HG02610 (cell line): ENCODE results near the gene TNNI3K.
A peak's percentile ranks its signal among the peaks of the same experiment; 100 is the strongest.

ENCODE experiments used
- ATAC-seq: cut with Tn5 transposase; IDR thresholded peaks from one replicate; pipeline ENCODE4 v1.9.1; 2021; ENCODE audit warnings: mild to moderate bottlenecking, moderate library complexity; ENCODE audit not compliant: unreplicated experiment

The TNNI3K gene

GRCh38 chr1:74375376-74375775 lies 140.2 kb downstream of the TNNI3K start:
- ATAC-seq: no peak

DNA sequence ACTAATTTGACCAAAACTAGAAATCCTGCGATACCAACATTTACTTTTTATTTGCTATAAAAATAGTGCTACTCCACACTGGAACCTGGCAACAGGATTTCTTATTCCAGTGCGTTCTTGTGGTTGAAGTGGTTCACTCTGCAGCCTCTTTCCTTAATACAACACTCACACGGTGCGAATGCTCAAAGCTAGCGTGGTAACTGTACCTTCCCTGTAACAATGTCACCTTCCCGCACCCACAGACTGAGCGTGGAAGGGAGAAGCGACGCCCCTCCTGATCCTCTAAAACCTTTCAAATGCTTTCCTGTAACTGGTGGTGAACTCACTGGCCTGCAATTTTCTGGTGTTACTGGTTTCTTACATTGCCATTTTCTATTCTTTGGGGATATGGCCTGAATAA lies 145.1 kb downstream of the TNNI3K start:
- ATAC-seq: no peak

GRCh38 chr1:74388855-74389254 lies 153.7 kb downstream of the TNNI3K start:
- ATAC-seq: no peak

DNA sequence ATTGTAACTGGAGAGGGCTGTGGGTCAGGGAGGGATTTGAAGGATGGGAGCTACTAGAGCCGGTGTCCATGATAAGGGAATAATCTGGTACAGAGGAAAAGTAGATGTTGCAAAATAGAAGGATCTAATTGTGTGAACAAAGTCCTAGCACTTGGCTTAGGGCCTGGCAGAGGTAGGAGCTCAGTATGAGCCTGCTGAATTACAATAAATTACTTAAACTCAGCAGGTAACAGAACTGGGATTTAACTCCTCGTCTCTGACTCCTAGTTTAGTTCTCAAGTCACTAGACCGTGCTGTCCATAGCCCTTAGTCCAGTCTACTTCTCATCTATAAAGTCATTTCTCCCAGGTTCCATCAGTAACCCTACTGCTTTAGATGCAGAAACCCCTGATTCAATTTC lies 157.0 kb downstream of the TNNI3K start:
- ATAC-seq: no peak

DNA sequence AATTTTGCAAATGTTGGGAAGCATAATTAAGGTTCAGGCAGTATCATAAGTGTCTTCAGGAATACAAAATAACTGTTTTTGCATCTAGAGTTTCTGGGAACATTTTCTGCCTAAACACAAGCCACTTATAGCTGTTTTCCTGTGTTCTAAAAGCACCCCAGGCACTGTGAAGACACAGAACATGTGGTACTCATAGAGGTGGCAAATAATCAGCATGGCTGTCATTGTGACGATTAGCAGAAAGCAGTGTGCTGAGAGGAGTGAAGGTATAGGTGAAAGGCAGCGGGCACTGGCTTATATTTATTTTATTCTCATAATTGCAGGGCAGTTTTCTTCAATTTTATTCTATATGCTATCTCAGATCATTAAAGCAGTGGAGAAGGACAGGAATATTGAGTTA lies 157.7 kb downstream of the TNNI3K start:
- ATAC-seq: no peak

- no peak for ATAC-seq
Observed at GRCh38 chr1:74395571-74395970, 160.4 kb downstream of the TNNI3K start.

GRCh38 chr1:74396462-74396861 lies 161.3 kb downstream of the TNNI3K start:
- no peak for ATAC-seq

DNA sequence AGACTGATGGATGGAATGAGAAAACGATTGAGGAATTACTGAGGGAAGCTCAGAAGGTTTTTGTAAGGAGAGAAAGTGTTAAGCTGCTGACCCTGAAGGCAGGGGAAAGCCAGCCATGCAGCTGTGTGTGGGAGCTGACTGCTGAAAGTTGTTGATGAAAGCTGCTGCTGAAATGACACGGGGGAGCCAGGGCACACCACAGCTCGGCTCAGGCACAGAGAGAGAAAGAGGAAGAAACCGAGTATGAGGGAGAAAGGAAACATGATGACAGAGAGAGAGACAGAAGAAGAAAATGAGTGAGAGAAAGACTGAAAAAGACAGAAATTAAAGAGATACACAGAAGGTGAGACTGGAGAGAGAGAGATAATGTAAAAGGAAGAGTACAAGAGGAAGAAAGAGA lies 161.7 kb downstream of the TNNI3K start:
- peak; percentile 40 for ATAC-seq

GRCh38 chr1:74399249-74399648 lies 164.1 kb downstream of the TNNI3K start:
- ATAC-seq: peak; percentile 97

- no peak for ATAC-seq
Observed at GRCh38 chr1:74402873-74403272, 167.7 kb downstream of the TNNI3K start.

GRCh38 chr1:74403606-74404005 lies 168.4 kb downstream of the TNNI3K start:
- ATAC-seq: no peak

DNA sequence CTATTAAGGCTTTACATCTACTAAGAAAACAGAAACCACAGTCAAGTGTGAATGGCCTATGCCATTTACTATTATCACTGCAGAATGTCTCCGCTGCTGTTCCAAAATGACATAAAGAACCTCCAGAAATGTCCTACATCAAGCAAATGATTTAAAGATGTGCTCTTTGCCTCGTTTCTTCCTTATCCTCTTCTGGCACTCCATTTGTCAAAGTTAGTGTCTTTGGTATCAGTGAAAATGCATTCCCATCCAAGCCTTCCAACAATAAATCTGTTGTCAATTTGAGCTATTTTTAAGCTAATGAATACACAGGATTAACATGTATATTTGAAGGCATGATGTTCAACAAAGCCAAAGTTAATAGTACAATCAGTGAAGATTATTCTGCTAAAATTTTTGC lies 171.6 kb downstream of the TNNI3K start:
- no peak for ATAC-seq

DNA sequence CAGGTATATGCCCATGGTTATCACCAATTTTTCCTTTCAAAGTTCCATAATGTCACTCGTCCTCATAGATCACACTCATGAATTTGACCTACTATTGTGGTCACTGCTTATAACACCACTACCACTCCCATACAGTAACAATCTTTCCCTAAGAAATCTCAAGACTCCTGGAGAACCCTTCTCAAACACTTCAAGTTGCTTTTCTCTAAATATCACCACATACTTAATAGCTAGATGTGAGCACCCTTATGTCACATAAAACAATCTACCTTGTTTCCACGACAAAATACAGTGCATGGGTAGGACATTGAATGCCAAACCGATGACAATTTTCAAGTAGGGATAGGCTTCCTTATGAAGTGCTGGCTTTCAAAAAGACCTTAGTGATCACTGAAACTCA lies 172.7 kb downstream of the TNNI3K start:
- ATAC-seq: no peak

DNA sequence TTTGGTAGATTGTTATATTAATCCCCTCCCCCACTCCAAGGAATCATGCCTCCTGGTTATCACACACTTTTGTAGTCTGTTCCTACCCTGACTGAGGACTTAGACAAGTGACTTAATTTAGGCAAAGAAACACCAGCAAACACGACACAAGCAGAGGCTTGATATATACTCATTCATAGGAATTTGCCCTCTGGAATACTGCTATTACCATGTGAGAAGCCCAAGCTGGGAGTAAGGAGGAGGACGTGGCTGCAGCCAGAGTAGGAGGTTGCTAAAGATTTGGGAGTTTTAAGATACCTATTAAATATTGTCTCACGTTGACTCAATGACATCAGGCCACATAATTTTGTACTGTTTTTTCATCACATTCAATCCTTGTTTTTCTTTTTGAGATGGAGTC lies 177.1 kb downstream of the TNNI3K start:
- ATAC-seq: no peak

- ATAC-seq: no peak
Observed at GRCh38 chr1:74415935-74416334, 180.7 kb downstream of the TNNI3K start.

DNA sequence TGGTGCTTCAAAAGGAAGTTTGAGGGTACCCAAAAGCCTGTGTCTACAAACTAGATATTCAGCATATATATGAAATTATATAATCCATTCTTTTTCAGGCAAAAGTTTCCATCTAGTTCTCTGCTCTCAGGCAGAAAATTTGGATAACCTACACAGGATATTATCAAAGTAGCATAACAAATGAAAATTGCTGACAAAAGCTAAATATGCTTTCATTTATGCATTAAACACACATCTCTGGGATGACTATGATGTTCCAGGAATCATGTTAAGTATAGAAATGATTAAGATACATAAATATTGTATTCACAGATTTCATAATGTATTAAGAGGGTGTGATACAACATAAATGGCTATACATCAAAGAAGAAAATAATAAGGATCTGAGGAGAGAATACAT lies 184.4 kb downstream of the TNNI3K start:
- no peak for ATAC-seq

- ATAC-seq: no peak
Observed at GRCh38 chr1:74420467-74420866, 185.3 kb downstream of the TNNI3K start.

DNA sequence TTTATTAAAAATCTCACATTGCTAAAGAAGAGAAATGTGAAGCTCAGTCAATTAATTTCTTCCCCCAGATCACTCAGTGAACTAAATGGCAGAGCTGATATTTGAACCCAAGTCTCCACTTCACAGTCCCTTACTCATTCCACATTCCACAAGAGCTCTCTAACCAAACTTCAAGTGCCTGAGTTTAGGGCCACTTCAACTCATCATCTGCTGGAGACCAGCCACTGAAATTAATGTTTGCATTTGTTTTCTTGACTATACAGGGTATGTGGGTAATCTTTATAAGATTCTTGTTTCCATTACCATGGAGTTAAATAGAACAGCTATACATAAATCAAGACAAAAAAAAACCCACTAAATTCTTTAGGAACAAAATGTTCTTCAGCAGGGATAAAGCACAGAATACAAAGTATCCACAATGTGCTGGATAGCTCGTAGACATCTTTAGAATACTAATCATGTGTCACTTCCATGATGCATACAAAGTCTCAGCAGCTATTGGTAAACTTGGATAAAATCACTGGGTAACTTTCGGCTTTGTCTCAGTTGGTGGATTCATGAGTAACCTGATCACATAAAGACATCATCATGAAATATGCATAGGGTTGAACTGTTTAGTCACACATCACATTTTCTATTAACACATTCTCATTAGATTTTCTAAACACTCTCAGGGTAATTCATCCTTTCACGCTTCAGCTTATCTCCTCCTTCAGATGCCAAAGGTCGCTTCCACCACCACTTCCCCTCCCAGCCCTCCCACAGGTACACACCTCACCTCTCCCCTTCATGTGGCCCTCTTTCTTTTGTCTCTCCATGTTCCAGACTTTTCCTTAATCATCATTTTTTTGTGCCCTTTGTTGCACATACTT lies 187.5 kb downstream of the TNNI3K start:
- ATAC-seq: no peak

GRCh38 chr1:74423471-74423870 lies 188.3 kb downstream of the TNNI3K start:
- no peak for ATAC-seq

DNA sequence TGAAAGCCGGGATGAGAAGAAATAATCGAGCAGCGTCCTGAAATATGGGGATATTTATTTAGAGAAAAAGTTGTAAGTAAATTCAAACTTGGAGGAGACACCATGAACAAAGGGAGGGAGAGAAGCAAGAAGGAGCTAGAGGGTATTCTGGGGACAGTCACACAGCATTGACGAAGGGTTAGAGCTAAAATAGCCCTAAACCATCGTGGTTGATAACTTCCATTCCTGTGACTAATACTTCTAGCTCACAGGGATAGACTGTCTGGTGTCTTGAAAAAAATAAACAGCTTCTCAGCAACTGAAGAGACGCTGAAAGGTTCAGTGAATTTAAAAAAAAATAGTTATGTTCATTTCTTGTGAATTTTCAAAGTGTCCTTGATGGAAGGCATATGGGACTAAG lies 190.5 kb downstream of the TNNI3K start:
- ATAC-seq: no peak

- no peak for ATAC-seq
Observed at GRCh38 chr1:74426208-74426937, 191.2 kb downstream of the TNNI3K start.

- no peak for ATAC-seq
Observed at GRCh38 chr1:74427681-74428080, 192.5 kb downstream of the TNNI3K start.
